Heart right ventricle (tissue), 16 donors: Measurements from ENCODE around the gene SEC16A. TPM values are rescaled to one million over a fixed set of nuclear protein-coding genes. Genes with fewer than 3 reads are reported as not detected.

Experiments used
- ATAC-seq, 8 donors: fragments of 200-7000 bp; cut with Tn5 transposase; one replicate each; pipeline ENCODE4 v1.9.1; 2020; ENCODE audit warnings: mild to moderate bottlenecking in 8 of 8, moderate library complexity in 8 of 8, moderate number of reproducible peaks in 1 of 8
- DNase-seq, 2 donors: peaks; one replicate each; pipeline ENCODE4 v3.0.0-alpha.2; 2020
- H3K27ac ChIP-seq, 10 donors: fragments of 200-600 bp; sonication (generic) in 2 of 10; one replicate each; pipeline versions ENCODE4 v1.5.0 to v1.8.0; 2020 to 2022; ENCODE audit warnings: mild to moderate bottlenecking in 3 of 10
- H3K27me3 ChIP-seq, 7 donors: fragments of 200-600 bp; one replicate each; pipeline ENCODE4 v1.8.0; 2021 to 2022; ENCODE audit warnings: mild to moderate bottlenecking in 2 of 7
- H3K36me3 ChIP-seq, 9 donors: fragments of 200-600 bp; sonication (generic) in 1 of 9; one replicate each; pipeline versions ENCODE4 v1.5.0 to v1.8.0; 2020 to 2022; ENCODE audit warnings: mild to moderate bottlenecking in 2 of 9
- H3K4me1 ChIP-seq, 9 donors: fragments of 200-600 bp; sonication (generic) in 1 of 9; one replicate each; pipeline versions ENCODE4 v1.5.0 to v1.8.0; 2020 to 2022; ENCODE audit warnings: mild to moderate bottlenecking in 4 of 9
- H3K4me3 ChIP-seq, 10 donors: fragments of 200-600 bp; sonication (generic) in 2 of 10; one replicate each; pipeline versions ENCODE4 v1.5.0 to v1.8.0; 2020 to 2022; ENCODE audit warnings: mild to moderate bottlenecking in 7 of 10, moderate library complexity in 2 of 10
- H3K9me3 ChIP-seq, 11 donors: fragments of 200-600 bp in 10 of 11; sonication (generic) in 2 of 11; one replicate each; pipeline versions ENCODE4 v1.5.0 to v1.8.0; 2013 to 2022; ENCODE audit warnings: mild to moderate bottlenecking in 2 of 11, control low read depth in 1 of 11, moderate library complexity in 1 of 11
- WGBS, 2 donors: extraction: QIAGEN DNeasy Blood & Tissue Kit; methylation state at CpG; one replicate each; pipeline ENCODE4 v1.1.7; 2013; ENCODE audit warnings: inconsistent platforms in 1 of 2; 5-methylcytosine and 5-hydroxymethylcytosine counted together
- intact Hi-C, 10 donors: fragments of 100-400 bp; cut with DNase I; formaldehyde crosslinking; loops; one replicate each; pipeline versions ENCODE4 v1.11.1 to v1.14.2; 2022
- polyA plus RNA-seq, 2 donors: library from polyadenylated mRNA; stranded (reverse); fragments of 200-250 nt; gene quantifications; one replicate each; pipeline ENCODE4 v1.2.3, GENCODE V29; 2013
- total RNA-seq, 10 donors: library from RNA; stranded (reverse); fragmentation: NEBNext Ultra II Directional in 3 of 10; extraction: Animal tissue kit (Norgen Biotek cat#: 25700) in 3 of 10; gene quantifications; one replicate each; pipeline versions ENCODE4 v1.2.1 to v1.2.4, GENCODE V29; 2021 to 2023
- TF ChIP-seq, protein P1 (sequence below), 9 donors: fragments of 200-600 bp; sonication (generic) in 2 of 9; IDR thresholded peaks; one replicate each; pipeline versions ENCODE4 v1.5.0 to v1.8.0; 2021 to 2022; ENCODE audit warnings: antibody characterized with exemption in 9 of 9, mild to moderate bottlenecking in 5 of 9, moderate library complexity in 1 of 9
- donor health status: Arrhythmogenic right ventricular cardiomyopathy.
- donor health status: ischemic (EF 13 %, LVEDD 7.1; RV severe dilation, severe dysfunction).
- donor health status: healthy with polysubstance abuse.
- donor health status: DM: no; HTN: yes; CAD: no.
- donor health status: DM: no; HTN: no; CAD: no.
- donor health status: ischemic (EF 25% LVEDD 6.9; RV normal size, moderate dysfunction).
- donor health status: ischemic (EF 25% LVEDD 5.7; RV mildly dilated, moderate dysfunction).
- donor health status: healthy.
- donor health status: DM: yes; HTN: yes; CAD: no.
- donor health status: Ischemic cardiomyopathy.
- donor health status: ischemic (EF 35%, LVEDD 5.7; RV mildly dilated, moderate dysfunction).
- donor health status: nonischemic (EF 11% LVEDD 7.7; RV severe dilation, severe dysfunction).
- donor health status: DM: yes; HTN: yes; CAD: no.
- donor health status: PGD.
- donor health status: ischemic (EF 29% LVEDD 5.4; RV normal size, mild dysfunction).
- donor health status: nonischemic (EF 23%, LVEDD 6.1; RV moderate dilation, normal function).

Gene SEC16A
- total and polyA plus RNA-seq, 12 donors: 21.9 to 35.9 (median 28.6) TPM

DNA sequence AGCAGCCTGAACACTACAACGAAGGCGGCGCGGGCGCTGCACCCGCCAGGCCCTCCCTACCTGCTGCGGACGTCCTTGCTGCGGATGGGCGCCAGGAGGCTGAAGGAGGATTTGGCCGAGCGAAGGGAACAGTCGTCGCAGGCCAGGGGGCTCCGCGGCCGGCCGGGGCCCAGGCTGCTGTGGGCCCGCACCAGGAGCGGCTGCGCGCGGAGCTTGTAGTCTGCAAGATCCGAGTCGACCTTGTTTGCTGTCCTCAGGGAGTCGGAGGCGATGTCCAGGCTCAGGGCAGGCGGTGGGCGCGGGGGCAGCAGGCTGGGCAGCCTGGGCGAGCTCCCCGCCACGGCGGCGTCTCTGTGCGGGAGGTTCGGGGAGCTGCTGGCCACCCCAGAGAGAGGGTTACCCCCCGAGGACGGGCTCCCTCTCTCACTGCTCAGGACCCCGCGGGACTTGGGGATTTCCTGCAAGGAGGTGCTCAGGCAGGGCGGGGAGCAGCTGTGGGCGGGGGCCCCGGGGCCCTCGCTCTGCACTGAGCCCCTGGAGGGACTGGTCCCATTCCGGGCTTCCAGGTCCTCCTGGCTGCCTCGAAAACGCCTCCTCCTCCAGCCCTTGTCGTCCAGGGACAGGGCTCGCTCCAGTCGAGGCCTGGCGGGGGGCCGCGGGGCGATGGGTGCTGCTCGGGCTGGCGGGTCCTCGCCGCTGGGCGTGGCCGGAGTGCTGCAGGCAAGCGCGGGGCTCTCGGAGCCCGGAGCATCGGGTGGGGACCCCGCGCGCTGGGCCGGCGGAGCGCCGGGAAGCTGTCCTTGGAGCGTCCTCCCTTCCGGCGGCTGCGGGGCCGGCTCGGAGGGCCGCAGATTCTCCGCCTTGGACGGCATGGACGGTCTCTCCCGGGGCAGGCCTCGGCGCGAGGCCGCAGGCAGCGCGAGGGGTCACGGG lies 44.0 kb downstream of the SEC16A start:
- WGBS, 2 donors: 0% methylated on average over 86 to 91 of the region's 91 CpGs
- Histone ChIP-seq H3K4me1 (peaks cover 18 to 43% (median 38%) of the 10 kb centered on the region in 9 donors), H3K27ac (peak overlapping the region; percentile 15 to 91 (median 88)), H3K36me3 (peaks cover 3 to 60% (median 21%) of the 10 kb centered on the region in 9 donors), H3K27me3 (no peaks in the 10 kb centered on the region), H3K4me3 (peak overlapping the region; percentile 78 to 99 (median 96)), H3K9me3 (no peaks in the 10 kb centered on the region)
- intact Hi-C loops: no loop called here
- ATAC-seq (peak; percentile 9 to 51 (median 17)), DNase-seq (peak in 1 of 2 donors; percentile 33)
- TF ChIP-seq, protein P1, sequence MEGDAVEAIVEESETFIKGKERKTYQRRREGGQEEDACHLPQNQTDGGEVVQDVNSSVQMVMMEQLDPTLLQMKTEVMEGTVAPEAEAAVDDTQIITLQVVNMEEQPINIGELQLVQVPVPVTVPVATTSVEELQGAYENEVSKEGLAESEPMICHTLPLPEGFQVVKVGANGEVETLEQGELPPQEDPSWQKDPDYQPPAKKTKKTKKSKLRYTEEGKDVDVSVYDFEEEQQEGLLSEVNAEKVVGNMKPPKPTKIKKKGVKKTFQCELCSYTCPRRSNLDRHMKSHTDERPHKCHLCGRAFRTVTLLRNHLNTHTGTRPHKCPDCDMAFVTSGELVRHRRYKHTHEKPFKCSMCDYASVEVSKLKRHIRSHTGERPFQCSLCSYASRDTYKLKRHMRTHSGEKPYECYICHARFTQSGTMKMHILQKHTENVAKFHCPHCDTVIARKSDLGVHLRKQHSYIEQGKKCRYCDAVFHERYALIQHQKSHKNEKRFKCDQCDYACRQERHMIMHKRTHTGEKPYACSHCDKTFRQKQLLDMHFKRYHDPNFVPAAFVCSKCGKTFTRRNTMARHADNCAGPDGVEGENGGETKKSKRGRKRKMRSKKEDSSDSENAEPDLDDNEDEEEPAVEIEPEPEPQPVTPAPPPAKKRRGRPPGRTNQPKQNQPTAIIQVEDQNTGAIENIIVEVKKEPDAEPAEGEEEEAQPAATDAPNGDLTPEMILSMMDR (IDR thresholded peaks at IDR 0.05): no peak

- peak in 2 of 8 donors; percentile 7 to 17 for ATAC-seq
- Histone ChIP-seq H3K4me1 (peaks cover 18 to 43% (median 38%) of the 10 kb centered on the region in 9 donors), H3K36me3 (peaks cover under 1 to 60% (median 16%) of the 10 kb centered on the region in 9 donors), H3K4me3 (peak overlapping the region; percentile 78 to 99 (median 96)), H3K27ac (peak overlapping the region in 5 of 10 donors; percentile 78 to 90 (median 86)), H3K27me3 (no peaks in the 10 kb centered on the region), H3K9me3 (no peaks in the 10 kb centered on the region)
- whole genome bisulfite sequencing, 2 donors: 44 to 49% methylated on average over 37 of the region's 37 CpGs
- intact Hi-C loops: no loop called here
- no peak for DNase-seq
- TF ChIP-seq, protein P1 (IDR thresholded peaks at IDR 0.05): no peak
Measured at GRCh38 chr9:136437839-136438547, 44.8 kb downstream of the SEC16A start.

DNA sequence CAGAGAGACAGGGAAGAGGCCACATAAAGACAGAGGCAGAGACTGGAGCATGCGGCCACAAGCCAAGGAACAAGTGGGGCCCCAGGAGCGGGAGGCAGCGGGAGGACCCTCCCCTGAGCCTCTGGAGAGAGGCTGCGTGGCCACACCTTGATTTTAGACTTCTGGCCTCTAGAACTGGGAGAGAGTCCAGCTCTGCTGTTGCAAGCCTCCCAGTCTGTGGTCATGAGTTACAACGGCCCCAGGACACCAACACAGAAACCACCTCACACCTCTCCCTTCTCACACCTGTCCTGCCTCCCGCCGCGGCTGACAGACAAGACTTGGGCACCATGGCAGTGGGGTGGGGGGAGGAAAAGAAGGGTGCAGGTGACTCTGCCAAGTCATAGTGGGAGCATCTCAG lies 45.4 kb downstream of the SEC16A start:
- intact Hi-C loops: no loop called here
- TF ChIP-seq, protein P1 (IDR thresholded peaks at IDR 0.05): no peak
- 59 to 69% methylated on average over 8 of the region's 8 CpGs for WGBS, 2 donors
- Histone ChIP-seq H3K27ac (peak overlapping the region in 2 of 10 donors; percentile 79 to 90), H3K4me3 (peak overlapping the region in 9 of 10 donors; percentile 78 to 99 (median 97)), H3K36me3 (peaks cover 0 to 60% (median 13%) of the 10 kb centered on the region in 9 donors), H3K27me3 (no peaks in the 10 kb centered on the region), H3K4me1 (peaks cover 18 to 43% (median 38%) of the 10 kb centered on the region in 9 donors), H3K9me3 (no peaks in the 10 kb centered on the region)
- no peak for ATAC-seq
- DNase-seq: no peak

- ATAC-seq (no peak), DNase-seq (no peak)
- intact Hi-C loops: no loop called here
- H3K9me3 ChIP-seq: no peaks in the 10 kb centered on the region
- peaks cover 18 to 43% (median 38%) of the 10 kb centered on the region in 9 donors for H3K4me1 ChIP-seq
- H3K4me3 ChIP-seq: no peak overlapping the region
- peaks cover 0 to 55% (median 12%) of the 10 kb centered on the region in 9 donors for H3K36me3 ChIP-seq
- peak overlapping the region in 1 of 10 donors; percentile 3 for H3K27ac ChIP-seq
- no peaks in the 10 kb centered on the region for H3K27me3 ChIP-seq
- WGBS, 2 donors: 92 to 93% methylated on average over 25 of the region's 25 CpGs
- TF ChIP-seq, protein P1 (IDR thresholded peaks at IDR 0.05): no peak
Measured at GRCh38 chr9:136436055-136436634, 46.7 kb downstream of the SEC16A start.
